H4 (cell line): Measurements from ENCODE around the gene SCN8A. TPM values are rescaled to one million over a fixed set of nuclear protein-coding genes. Genes with fewer than 3 reads are reported as not detected.
A peak's percentile ranks its signal among the peaks of the same experiment; 100 is the strongest.
"Not testable (repeated sequence)": the region's sequence is repeated elsewhere in the genome, so short reads cannot be mapped to it uniquely, and the experiment has no call there.

ENCODE experiments used
- DNase-seq: peaks from one replicate; pipeline ENCODE4 v3.0.0-alpha.2; 2015; ENCODE audit warnings: low spot score
- total RNA-seq: library from RNA; depleted of rRNA; stranded (reverse); fragments of >200 nt; shearing (Covaris generic); gene quantifications from 2 replicates; pipeline ENCODE4 v1.2.3, GENCODE V29; 2014

SCN8A gene
- total RNA-seq, 1 experiment from 2014 or later, result 0.43 TPM

DNA sequence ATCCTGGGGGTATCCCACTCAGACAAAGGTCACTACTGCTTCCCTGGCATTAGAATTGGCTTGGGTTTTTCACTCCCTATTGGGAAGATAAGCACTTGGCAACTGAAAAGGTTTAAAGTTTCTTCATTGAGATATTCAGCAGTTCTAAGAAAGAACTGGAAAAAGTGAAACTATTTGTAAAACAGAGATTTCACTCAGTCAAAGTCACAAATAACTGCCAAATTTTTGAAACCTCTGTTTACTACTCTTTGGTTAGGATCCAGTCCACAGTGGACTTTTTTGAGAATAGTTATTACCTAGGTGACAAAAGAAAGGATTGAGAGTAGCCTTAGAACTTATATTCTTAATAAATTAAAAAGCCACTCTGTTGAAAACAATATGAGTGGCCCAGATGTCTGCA, 172.7 kb downstream of the SCN8A start:
- no peak for DNase-seq

DNA sequence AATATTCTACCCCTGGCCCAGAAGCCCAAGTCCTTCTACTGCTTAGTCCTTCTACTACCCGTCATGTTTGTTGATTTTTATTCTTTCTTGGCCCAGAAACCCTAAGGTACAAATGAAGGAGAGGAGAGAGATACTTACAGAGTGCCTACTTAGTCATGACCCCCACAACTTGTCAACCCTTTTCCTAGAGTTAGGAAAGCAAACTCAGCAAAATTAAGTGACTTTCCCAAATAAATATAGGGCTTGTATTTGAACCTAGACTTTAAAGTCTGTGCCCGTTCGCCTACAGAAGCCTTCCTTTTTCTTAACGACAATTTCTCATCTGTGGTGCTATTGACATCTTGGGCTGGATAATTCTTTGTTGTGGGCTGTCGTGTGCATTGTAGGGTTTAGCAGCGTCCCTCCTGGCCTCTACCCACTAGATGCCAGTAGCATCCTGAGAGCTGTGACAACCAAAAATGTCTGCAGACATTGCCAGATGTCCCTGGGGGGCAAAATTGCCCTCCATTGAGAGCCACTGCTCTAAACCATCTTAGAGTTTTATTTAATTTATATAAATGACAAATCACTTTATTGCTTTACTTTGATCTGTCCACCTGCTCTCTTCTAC, 175.1 kb downstream of the SCN8A start:
- DNase-seq, result no peak

DNA sequence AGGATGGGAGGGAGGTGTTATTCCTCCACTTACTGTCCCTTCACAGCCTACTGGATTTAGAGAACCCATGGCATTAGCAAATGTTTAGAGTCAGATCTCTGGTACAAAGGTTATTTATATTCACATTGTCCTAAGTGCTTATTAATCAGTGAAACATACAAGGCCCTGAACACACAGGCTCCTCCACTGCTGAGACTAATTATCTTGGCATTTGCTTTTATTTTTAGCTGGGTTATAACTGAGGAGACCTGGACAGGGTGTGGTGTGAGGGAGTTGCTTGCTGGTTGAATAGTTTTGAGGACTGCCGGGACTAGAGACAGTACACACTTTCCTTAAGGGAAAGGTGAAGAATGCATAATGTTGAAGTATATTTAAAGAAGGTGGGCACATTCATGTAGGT, 180.0 kb downstream of the SCN8A start:
- DNase-seq, result no peak

GRCh38 chr12:51773145-51773869, 182.3 kb downstream of the SCN8A start:
- peak; percentile 63 for DNase-seq

DNA sequence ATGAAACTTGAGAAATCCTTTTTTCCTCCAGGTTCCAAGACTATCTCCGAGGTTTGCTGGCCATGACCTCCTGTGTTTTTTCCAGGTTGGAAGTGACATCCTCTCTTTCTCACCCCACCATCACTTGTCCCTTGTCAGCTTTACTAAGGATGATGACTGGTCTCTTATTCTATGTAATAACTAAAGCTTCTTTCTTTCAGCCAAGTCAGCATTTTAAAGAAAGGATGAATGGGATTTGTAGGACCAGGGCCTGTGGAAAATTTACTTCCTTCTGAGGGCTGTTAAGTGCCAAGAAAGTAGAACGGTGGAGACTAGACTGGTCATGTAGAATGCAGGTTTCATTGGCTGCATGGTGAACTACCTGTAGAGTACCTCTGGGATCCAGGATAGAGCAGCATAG, 183.9 kb downstream of the SCN8A start:
- DNase-seq, result no peak

GRCh38 chr12:51777457-51777856, 186.4 kb downstream of the SCN8A start:
- DNase-seq, result no peak

DNA sequence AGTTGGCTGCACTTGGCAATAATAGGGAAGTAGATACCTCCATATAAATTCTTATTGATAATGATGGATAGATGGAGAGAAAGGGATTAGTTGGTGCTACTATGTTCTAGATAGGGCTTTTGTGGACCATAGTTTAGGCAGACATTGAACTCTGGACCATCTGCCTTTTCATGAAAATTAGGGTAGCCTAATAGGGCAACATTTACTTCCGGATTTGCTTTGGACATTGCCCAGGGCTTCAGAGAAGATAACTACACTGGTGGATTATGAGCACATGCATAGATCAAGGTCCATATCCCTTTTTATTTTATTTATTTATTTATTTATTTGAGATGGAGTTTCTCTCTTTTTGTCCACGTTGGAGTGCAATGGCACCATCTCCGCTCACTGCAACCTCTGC, 186.9 kb downstream of the SCN8A start:
- DNase-seq, result no peak

DNA sequence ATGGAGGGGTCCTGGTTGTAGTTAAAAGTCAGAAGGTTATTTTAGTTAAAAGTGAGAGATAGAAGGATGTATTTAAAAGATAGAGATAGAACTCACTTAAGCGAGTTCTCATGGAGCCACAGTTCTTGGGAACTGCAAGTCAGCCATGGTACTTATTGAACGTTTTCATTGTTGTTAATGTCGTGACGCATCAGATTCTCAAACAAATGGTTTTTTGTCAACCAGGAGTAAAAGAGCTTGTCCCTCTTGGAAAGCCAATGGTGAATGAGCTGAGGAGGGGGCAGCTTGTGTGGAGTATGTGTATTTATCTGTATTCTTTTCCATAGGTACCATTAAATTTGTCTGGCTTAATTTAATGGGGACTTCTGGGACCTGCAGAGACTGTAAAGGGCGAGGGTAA, 188.8 kb downstream of the SCN8A start:
- DNase-seq, result no peak

DNA sequence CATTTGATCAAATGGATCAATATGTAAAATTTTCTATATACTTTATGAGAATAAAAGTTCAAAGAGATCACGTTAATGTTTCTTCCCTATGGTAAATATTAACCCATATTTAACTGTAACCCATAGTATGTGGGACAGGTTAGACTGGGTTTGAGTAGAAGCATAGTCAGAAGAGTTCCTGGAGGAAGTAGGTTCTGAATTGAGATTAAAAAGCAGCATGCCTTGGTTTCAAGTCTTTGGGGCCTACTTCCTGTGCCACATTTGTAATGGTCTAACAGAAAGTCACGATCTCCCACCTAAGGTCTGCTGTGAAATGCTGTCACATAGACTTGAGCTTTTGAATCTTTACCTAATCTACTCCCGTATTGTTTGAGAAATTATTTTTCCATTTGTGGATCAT, 193.7 kb downstream of the SCN8A start:
- no peak for DNase-seq

GRCh38 chr12:51785906-51786305, 194.9 kb downstream of the SCN8A start:
- DNase-seq, result no peak

GRCh38 chr12:51788876-51789275, 197.8 kb downstream of the SCN8A start:
- DNase-seq, result no peak

DNA sequence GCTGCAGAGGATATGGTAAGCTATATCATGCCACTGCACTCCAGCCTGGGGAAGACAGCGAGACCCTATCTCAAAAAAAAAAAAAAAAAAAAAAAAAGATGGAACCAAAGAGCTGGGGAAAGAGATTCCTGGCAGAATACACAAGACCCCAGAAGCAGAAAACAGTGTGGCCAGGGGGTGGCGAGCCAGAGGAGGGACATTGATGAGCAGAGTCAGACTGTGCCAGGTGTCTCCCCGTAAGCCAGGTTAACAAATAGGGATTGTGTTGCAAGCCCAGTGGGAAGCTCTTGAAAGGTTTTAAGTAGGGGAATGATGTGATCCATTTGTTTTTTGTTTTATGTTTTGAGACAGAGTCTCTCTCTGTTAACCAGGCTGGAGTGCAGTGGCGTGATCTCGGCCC, 201.4 kb downstream of the SCN8A start:
- DNase-seq, result no peak

DNA sequence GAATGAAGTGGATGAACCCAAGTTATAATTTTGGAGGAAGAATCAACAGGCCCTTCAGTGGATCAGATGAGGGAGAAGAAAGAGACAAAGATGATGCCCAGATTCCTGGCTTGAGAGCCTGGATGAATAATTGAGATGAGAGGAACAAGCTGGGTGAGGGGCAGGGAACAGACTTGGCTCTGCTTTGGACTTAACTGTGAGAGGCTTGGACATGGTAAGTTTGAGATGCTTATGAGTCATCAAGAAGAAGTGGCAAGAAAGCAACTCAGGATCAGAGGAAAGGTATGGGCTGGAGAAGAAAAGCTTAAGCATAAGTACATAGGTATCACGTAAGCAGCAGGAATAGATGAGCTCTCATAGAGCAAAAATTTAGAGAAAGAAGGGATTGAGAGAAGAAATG, 202.2 kb downstream of the SCN8A start:
- no peak for DNase-seq

DNA sequence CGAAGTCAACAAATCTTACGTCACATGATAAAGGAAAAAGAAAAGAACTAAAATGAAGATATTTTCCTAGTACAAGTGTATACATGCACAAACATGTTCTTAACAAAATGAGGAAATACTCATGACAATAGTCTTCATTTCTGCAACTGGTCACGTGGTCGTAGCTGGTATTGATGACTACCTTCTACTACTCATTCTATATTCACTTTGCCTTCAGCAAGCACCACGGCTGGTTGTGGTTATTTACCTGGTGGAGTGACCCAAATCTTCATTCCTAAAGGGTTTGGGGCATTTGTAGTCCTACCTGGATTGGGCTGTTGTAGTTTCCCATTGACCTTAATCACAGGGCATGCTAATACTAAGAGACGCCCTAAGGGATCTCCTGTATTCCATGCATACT, 206.3 kb downstream of the SCN8A start:
- DNase-seq, result no peak

- not testable (repeated sequence) for DNase-seq
Measured at GRCh38 chr12:51798051-51798450, 207.0 kb downstream of the SCN8A start.

DNA sequence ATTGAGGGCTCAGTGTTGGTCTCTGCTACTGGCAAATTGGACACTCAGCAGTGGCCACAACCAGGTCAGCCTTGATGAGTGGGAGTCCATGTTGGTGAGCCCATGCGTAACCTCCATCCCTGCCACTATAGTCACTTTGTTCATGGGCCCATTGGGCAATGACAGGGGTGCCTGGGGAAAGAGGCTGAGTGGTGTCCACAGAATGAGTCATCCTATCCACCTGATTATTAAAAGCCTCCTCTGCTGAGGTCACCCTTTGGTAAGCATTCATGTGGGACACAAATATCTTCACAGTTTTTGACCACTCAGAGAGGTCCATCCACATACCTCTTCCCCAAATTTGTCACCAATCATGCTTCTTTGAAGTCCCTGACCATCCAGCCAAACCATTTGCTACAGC, 207.5 kb downstream of the SCN8A start:
- no peak for DNase-seq

GRCh38 chr12:51801027-51801426, 210.0 kb downstream of the SCN8A start:
- no peak for DNase-seq

- no peak for DNase-seq
Measured at GRCh38 chr12:51806896-51807295, 215.9 kb downstream of the SCN8A start.

DNA sequence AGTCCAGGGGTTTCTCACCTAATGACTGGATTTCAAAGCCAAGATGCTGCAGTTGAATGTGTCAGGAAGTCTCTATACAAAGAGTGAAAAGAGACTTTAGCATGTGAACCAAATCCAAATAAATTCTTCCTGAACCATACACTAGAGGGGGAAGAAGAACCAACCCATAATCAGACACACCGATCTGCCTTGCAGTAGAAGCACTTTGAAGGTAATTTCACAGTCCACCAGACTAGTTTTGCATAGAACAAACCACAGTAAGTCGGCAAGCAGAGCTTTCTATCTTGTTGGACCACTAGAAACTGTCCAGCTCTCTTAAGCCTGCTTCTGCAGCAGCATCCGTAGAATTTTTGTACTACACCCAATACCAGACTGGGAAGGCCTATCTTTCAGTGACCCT, 218.2 kb downstream of the SCN8A start:
- no peak for DNase-seq

DNA sequence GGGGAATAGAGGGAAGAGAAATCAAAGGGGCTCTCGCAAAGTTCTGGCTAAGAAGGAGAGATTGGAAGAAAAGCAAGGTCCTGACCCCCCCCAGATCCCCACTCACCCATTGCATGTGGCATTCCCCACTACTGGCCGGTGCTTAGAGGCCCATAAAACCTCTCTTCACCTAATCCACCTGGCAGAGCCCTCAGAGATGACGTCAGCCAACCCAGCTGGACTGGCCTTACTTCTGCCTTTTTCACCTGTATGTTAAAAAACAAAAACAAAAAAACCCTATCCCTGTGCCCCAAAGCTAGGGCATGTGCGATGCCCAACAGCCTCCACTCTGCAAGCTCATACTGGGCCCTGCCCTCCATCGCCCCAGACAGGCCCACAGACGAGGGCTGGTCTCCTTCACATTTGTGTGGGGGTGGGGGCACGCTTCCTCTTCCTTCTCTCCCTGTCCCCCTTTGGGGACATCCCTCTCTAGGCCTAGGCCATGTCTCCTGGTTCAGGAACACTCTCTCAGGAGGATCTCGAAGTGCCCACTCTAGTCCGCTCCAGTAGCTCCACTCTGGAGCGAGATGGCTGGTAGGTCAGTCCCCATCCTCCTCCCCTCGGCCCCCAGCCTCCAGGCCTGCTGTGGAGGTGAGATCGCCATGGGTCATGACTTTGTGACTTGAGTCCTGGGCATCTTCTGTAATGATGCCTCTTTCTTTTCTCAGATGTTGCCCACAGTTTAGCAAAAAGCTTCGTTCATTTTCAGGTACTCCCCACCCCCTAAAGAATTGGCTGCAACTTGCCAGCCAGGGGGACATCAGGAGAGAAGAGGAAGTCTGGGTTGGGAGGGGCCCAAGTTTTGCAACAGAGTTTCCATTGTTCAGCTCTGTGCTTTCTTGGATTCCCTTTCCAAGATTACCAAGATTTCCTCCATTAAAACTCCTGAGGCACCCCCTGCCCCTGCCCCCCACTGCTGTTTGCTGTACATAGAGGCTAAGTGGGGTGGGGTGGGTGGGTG, 220.5 kb downstream of the SCN8A start:
- DNase-seq, result no peak

DNA sequence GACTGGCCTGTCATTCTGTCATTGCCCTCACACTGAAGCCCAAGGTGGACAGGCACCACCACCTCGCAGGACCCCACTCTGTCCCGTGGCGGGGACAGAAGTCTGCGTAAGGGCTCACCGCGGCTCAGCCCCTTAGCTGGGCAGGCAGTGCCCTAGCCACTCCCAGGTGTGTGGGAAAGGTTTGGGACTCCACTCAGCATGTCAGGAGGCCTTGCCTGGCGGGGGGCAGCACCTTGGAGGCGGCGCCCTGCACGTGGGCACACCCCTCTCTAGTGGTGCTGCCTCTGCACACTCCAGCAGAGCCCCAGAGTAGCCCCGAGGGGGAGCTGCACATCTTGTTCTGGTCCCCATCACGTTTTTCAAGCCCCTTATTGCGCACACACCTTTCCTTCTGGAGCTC, 221.8 kb downstream of the SCN8A start:
- no peak for DNase-seq

DNA sequence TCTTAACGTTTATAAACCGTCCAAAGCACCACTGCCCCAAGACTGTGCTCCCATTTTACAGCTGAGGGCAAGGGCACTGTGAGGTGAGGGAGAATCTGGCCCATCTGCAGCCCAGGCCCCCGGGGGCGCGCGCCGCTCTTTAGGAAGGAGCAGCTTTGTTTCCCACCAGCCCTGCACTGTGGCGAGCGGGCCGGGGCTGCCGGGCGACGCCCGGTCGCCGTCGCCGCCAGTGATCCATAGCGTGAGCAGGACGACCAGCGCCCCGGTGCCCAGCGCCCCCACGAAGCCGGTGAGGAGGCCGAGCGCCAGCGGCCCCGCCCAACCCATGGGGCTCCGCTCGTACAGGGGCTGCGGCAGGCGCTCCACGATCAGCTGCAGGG, 222.9 kb downstream of the SCN8A start:
- no peak for DNase-seq
